HG03103 (cell line): Measurements from ENCODE around the gene MUS81.

Experiments used
- ATAC-seq: cut with Tn5 transposase; IDR thresholded peaks from one replicate; pipeline ENCODE4 v1.9.1; 2021; ENCODE audit warnings: low read depth; ENCODE audit not compliant: unreplicated experiment

The MUS81 gene

DNA sequence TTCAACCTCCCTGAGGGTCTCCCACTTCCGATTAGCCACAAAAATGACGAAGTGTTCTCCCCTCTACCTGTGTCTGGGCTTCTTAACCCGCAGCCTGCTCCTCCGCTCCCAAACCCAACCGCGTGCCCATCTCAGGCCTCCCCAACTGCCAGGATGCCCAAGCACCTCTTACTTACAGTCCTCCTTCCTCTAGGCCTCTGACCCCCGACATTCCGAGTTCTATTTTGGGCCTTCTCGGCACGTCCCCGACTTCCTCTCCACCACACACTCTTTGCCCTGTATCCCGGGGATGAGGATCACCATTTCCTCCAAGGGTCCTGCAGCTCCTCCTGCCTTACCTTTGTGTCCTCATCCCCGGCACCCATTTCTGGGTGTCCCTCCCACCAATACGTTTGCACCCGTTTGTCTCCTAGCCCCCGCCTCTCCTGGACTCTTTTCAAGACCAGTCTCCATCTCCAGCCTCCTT is 388 bp upstream of the MUS81 start:
- no peak for ATAC-seq

GRCh38 chr11:65861165-65861505 is 902 bp downstream of the MUS81 start:
- ATAC-seq = no peak

GRCh38 chr11:65861533-65862183 is 1.4 kb downstream of the MUS81 start:
- no peak for ATAC-seq

DNA sequence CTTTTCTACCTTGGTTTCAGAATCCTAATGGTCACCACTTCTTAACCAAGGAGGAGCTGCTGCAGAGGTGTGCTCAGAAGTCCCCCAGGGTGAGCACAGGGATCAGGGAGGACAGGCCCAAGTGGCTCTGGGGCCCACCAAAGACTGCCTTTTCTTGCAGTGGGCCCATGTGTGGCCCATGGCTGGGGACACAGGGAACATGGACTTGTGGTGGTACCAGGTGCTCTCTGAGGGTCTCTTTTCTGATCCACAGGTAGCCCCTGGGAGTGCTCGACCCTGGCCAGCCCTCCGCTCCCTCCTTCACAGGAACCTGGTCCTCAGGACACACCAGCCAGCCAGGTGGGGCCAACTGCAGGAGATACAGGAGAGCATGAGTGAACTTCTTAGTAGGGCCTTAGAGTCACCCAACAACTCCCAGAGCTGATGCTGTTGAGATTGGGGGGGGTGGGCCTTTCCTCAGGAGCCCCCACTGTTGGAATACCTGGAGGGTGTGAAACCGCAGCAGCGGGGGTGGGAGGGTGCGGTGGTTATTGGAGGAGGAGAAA is 2.0 kb downstream of the MUS81 start:
- ATAC-seq = no peak

DNA sequence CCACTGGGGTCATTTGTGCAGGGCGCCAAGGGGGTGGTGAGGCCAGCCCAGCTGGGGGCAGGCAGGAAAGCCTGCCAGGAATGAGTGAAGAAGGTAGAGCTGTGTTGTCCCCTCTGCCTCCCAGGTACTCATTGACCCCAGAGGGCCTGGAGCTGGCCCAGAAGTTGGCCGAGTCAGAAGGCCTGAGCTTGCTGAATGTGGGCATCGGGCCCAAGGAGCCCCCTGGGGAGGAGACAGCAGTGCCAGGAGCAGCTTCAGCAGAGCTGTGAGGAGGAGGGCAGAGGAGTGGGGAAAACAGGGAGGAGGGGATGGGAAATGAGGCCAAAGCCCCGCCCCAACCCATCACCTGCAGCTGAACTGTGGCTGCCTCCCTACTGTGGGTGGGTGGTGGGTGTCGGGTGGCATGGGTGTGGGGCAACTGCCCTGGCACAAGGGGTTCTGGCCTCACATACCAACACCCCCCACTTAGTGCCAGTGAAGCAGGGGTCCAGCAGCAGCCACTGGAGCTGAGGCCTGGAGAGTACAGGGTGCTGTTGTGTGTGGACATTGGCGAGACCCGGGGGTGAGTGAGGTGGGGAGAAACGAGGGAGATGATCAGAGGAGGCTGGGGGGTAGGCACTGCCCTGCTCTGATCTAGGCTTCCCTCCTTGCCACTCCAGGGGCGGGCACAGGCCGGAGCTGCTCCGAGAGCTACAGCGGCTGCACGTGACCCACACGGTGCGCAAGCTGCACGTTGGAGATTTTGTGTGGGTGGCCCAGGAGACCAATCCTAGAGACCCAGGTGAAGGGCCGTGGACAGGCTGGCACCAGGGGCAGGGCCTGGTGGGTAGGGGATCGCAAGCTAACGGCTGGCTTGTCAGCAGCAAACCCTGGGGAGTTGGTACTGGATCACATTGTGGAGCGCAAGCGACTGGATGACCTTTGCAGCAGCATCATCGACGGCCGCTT is 3.0 kb downstream of the MUS81 start:
- no peak for ATAC-seq

DNA sequence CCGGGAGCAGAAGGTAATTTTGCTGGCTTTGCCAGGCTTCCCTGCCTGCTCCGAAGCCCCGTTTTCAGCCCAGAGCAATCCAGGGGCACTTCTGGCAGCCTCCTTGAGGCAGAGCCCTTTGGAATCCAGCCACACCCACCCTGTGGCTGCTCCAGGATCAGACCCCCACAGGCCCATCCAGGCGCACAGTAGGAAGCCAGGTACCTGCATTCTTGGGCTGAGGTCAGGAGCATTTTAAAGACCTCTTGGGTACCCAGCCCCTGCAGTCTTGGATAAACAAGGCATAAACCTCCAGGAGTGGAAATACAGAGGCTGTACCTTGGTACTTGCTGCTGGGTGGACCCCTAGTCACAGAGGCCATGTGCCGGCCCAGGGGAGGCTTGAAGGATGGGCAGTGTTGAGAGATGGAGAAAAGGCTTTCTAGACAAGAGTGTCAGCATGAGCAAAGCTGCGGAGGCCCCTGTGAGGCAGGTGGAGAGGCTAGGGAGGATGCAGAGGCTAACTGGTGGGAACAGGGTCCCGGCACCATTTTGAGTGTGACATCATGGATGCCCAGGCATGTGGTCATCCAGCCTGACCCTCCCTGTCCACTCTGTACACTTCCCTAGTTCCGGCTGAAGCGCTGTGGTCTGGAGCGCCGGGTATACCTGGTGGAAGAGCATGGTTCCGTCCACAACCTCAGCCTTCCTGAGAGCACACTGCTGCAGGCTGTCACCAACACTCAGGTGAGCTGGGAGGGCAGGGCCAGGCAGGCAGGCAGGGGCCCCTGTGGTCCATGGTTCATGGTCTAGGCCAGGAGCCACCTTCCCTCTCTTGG is 3.9 kb downstream of the MUS81 start:
- no peak for ATAC-seq

DNA sequence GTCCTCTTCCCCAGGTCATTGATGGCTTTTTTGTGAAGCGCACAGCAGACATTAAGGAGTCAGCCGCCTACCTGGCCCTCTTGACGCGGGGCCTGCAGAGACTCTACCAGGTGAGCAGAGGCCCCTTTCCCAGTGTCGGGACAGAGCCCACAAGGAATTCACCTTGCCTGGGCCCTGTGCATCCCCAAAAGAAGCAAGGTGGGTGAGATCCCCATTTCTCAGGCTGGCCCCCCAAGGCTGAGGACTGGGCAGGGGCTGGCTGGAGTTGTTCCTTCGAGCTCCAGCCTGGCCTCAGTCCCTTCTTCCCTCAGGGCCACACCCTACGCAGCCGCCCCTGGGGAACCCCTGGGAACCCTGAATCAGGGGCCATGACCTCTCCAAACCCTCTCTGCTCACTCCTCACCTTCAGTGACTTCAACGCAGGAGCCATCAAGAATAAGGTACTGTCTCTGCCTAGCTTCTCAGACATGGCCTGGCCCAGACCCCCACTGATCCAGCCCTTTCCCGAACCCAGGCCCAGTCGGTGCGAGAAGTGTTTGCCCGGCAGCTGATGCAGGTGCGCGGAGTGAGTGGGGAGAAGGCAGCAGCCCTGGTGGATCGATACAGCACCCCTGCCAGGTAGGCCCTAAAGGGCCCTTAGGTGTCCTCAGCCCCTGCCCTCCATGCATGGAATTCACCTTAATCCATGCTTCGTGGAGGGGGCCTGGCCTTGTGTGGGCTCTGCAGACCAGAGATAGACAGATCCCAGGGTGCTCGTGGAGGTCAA is 4.7 kb downstream of the MUS81 start:
- ATAC-seq = no peak

DNA sequence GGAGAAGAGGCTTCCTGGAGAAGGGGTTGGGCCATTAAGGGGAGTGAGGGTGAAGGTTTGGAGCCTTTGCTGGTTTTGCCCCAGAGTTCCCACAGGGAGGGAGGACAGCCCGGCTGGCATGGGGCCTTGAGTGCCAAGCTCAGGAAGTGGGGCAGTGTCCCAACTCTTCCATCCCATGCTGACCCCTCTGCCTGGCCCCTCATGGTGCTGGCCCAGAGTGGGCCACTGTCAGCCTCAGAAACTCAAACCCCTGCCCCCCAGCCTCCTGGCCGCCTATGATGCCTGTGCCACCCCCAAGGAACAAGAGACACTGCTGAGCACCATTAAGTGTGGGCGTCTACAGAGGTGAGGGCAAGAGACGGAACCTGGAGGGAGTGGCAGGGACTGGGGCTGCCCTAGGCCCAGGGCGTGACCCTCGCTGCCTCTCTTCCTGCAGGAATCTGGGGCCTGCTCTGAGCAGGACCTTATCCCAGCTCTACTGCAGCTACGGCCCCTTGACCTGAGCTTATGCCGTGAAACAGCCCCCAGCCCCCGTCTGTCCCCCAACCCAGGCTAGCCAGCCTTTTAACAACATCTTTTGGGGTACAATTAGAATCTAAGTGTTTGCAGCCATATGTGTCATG is 5.4 kb downstream of the MUS81 start:
- no peak for ATAC-seq

- ATAC-seq = no peak
Observed at GRCh38 chr11:65866509-65867283, 6.5 kb downstream of the MUS81 start.

DNA sequence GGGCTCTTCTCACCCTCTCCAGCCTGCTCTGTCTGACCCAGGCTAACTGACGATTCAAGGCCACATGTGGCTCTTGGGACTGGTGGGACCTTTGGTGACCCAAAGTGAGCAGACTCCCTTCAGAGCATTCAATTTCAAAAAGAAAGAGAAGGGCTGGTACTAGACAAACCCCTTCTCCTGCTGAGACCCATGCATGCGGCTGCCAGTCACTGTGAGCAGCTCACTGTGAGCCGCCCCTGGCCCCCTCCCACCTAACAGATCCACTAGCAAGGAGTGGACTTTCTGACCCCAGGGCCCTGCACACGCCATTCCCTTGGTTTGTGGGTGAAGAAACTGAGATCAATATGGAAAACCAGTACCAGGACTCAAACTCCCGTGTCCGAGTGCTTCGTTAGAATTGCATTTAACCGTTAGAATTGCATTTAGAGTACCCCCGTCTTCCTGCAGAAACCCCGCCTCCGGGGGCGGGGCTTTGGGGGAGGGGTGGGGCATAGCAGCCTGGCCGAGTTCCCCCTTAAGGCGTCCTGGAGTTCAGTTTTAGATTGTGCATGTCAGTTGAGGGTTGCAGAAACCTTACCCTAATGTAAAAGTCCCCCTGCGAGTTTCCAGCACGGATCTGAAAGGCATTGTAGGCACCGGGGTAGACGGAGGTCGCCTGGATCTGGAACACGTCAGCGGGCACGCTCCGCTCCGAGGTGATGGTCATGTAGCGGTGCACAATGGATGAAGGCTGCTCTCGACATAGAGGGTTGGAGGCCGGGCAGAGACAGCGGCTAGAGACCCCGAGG is 7.2 kb downstream of the MUS81 start:
- ATAC-seq = no peak

GRCh38 chr11:65868076-65868667 is 7.9 kb downstream of the MUS81 start:
- no peak for ATAC-seq

GRCh38 chr11:65868907-65869306 is 8.7 kb downstream of the MUS81 start:
- no peak for ATAC-seq

DNA sequence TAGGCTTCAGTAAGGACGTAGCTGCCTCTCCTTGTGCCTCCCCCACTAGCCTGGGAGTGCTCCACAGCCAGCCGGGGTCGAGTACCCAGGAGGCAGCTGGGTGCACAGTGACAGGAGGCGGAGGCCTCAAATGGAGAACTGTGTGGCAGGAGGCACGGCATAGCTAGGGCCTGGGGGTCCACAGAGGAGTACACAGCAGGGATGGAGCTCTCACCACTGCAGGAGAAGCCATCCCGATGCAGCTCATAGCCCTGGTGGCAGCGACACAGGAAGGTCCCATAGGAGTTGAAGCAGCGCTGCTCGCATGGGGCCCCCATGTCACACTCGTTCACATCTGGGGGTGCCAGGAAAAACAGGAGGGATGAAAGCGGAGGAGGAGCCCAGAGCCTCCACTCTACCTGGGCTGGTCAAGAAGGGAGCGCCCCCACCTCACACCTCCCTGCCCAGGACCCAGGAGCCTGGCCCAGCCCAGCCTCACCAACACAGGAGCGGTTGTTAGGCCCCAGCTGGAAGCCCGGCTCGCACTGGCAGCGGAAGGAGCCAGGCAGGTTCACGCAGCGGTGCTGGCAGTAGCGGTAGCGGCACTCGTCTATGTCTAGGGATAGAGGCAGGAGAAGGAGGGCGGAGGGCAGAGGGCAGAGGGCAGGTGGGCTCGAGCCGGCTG is 9.5 kb downstream of the MUS81 start:
- no peak for ATAC-seq

DNA sequence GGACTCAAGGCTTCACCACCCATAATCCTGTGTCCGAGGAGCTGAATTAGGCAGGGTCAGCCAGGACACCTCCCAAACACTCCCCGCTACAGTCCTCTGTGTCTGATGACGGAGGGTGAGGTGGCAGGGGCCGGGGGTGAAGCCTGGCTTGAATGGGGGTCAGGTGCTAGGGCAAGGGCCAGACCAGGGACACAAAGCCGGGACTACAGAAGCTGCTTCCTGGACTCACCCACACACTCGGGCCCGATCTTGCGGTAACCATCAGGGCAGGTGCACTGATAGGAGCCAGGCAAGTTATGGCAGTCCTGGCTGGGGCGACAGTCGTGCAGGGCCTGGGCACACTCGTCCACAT is 10.1 kb downstream of the MUS81 start:
- no peak for ATAC-seq

- ATAC-seq = no peak
Observed at GRCh38 chr11:65870706-65871681, 10.8 kb downstream of the MUS81 start.
